Skeletal muscle cell (primary cell): Measurements from ENCODE around the gene AMD1.
"Not testable (repeated sequence)": the region's sequence is repeated elsewhere in the genome, so short reads cannot be mapped to it uniquely, and the experiment has no call there.

Source experiments
- DNase-seq: peaks from one replicate; pipeline ENCODE4 v3.0.0-alpha.2; 2010; ENCODE audit warnings: low read depth
- H3K4me3 ChIP-seq: 2 replicates; pipeline ENCODE4 v1.5.1; 2011; ENCODE audit warnings: low read depth, mild to moderate bottlenecking, control low read depth, low read length, moderate library complexity

The AMD1 gene

DNA sequence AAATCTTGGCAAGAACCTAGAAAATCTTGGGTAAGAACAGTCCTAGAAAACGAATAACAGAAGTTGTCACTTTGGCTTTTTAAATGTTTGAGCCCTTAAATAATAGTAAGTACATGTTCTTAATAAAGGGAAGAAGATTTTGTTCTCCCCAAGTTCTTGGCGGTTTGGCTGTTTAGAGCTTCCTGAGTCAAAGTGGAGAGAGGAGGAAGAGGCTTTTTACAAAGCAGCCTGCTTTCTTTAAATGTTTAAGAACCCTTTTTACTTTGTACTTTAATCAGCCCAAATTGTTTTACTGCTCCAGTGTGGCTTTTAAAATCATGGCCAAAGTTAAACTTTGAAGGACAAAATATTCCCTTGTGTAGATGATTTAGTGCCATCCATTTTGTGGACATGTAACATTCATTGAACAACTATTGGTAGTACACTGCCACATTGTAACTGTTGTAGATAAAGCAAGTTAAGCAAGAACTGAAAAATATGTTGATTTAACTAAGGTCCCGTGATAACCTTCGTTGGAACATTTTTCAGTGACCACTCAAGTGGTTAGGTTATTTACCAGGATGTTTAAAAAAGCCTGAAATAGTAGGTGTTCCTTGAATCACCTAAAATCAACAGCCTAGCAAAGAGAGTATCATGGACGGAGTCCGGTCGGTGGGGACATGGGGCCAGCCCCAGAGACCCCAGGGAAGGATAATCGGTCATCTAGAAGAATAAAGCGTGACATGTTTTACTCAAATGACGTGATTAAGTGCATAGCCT, 2.4 kb downstream of the AMD1 start:
- no peak for DNase-seq
- H3K4me3 ChIP-seq = peak overlapping the region; percentile 96

- H3K4me3 ChIP-seq = peak overlapping the region; percentile 96
Measured at GRCh38 chr6:110877569-110877968, 3.0 kb downstream of the AMD1 start.

DNA sequence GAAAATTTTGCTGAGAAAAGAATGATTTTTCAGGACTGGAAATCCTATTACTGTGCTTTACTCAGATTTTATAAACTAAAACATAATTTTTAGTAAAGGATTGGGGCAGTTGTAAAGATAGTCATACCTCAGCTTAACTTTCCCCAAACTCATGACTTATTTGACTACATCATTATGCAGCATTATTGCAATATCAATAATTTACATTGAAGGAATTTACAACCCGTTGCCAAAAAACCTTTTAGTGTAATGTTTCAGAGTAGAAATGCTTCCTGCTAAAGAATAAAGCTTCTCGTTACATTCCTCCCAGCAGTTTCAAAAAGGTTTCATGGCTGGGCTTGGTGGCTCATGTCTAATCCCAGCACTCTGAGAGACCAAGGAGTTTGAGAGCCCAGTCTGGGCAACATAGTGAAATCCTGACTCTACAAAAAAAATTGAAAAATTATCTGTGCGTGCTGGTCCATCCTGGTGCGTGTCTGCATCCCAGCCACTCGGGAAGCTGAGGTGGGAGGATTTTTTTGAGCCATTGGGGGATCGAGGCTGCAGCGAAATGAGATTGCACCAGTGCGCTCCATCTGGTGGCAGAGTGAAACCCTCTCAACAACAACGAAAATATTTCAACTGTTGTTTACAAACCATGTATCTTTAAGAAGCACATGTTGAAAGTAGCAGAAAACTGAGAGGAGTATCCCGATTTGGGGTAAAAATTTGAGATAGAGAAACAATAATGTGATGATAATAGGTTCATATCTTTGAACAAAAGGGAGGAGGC, 4.4 kb downstream of the AMD1 start:
- no peak for DNase-seq
- peak overlapping the region; percentile 1 for H3K4me3 ChIP-seq

More at GRCh38 chr6:110877569-110877968, 3.0 kb downstream of the AMD1 start:
- DNase-seq = no peak

DNA sequence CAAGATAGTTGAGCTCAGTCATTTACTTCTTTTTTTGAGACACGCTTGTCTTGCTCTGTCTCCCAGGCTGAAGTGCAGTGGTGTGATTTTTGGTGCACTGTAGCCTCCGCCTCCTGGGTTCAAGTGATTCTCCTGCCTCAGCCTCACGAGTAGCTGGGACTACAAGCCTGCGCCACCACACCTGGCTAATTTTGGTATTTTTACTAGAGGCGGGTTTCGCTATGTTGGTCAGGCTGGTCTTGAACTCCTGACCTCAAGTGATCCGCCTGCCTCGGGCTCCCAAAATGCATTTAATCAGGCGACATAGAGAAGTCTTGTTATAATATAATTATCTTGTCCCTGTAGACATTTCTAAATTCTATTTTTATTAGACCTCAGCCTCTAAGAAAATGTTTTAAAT, 6.1 kb downstream of the AMD1 start:
- H3K4me3 ChIP-seq = no peak overlapping the region

GRCh38 chr6:110881546-110882273, 7.1 kb downstream of the AMD1 start:
- H3K4me3 ChIP-seq = no peak overlapping the region
- DNase-seq = no peak

More for the DNA sequence above, 6.1 kb downstream of the AMD1 start:
- DNase-seq = no peak

DNA sequence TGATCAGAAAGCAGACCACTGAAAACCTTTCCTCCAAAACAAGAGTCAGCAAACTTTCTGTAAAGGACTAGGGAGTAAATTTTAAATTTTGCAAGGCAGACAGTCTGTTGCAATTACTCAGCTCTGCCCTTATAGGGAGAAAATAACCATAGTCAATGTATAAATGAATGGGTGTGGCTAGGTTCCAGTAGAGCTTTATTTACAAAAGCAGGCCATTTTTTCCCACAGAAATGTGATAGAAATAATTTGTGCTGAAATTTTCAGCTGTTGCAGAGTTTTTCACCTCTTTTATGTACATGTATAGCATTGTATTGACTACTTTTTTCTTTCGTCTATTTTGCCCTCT, 7.7 kb downstream of the AMD1 start:
- no peak for DNase-seq
- H3K4me3 ChIP-seq = no peak overlapping the region

GRCh38 chr6:110882824-110883554, 8.4 kb downstream of the AMD1 start:
- no peak for DNase-seq

GRCh38 chr6:110884321-110884720, 9.7 kb downstream of the AMD1 start:
- no peak overlapping the region for H3K4me3 ChIP-seq
- no peak for DNase-seq

More at GRCh38 chr6:110882824-110883554, 8.4 kb downstream of the AMD1 start:
- H3K4me3 ChIP-seq = no peak overlapping the region

GRCh38 chr6:110885526-110885925, 10.9 kb downstream of the AMD1 start:
- DNase-seq = no peak
- H3K4me3 ChIP-seq = no peak overlapping the region

GRCh38 chr6:110886555-110887167, 12.1 kb downstream of the AMD1 start:
- H3K4me3 ChIP-seq = no peak overlapping the region
- DNase-seq = no peak

DNA sequence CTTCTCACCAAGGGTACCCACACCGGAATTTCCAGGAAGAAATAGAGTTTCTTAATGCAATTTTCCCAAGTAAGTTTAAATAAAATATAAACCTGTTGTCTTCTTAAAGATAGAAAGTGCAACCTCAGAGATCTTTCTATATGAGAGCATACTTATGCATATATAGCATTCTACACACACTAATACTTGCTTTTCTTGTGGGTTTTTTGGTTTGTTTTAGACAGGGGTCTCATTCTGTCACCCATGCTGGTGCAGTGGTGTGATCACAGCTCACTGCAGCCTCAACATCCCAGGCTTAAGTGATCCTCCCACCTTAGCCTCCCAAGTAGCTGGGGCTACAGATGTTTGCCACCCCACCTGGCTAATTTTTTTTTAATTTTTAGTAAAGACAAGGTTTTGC, 15.7 kb downstream of the AMD1 start:
- no peak for DNase-seq
- no peak overlapping the region for H3K4me3 ChIP-seq

GRCh38 chr6:110895907-110896608, 21.5 kb downstream of the AMD1 start:
- H3K4me3 ChIP-seq = no peak overlapping the region
- DNase-seq = no peak

- no peak for DNase-seq
- H3K4me3 ChIP-seq = no peak overlapping the region
Measured at GRCh38 chr6:110897433-110897832, 22.8 kb downstream of the AMD1 start.

- DNase-seq = no peak
Measured at GRCh38 chr6:110898111-110898510, 23.5 kb downstream of the AMD1 start.

DNA sequence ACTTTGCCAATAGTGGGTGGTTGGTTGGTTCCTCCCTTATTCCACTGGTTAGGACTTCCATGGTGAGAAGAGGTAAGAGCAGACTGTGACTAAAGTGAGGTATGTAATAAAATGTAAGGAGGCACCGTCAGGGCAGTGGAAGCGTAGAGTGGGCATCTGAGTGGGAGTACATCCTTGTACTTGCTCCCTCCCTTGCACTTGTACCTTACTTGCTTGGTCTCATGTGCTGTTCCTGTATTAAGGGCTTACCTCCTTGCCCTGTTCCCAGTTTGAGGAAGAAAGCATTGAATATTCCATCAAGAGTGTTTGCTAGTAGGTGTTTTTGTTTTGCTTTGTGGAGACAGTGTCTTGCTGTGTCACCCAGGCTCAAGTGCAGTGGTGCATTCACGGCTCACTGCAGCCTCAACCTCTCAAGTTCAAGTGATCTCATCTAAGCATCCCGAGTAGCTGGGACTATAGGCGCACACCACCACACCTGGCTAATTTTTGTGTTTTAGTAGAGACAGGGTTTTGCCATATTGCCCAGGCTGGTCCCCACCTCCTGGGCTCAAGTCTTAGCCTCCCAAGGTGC, 25.5 kb downstream of the AMD1 start:
- no peak overlapping the region for H3K4me3 ChIP-seq
- DNase-seq = no peak

More at GRCh38 chr6:110898111-110898510, 23.5 kb downstream of the AMD1 start:
- H3K4me3 ChIP-seq = no peak overlapping the region

GRCh38 chr6:110901601-110902000, 27.0 kb downstream of the AMD1 start:
- DNase-seq = not testable (repeated sequence)

GRCh38 chr6:110902091-110902490, 27.5 kb downstream of the AMD1 start:
- H3K4me3 ChIP-seq = no peak overlapping the region
- DNase-seq = no peak

More at GRCh38 chr6:110901601-110902000, 27.0 kb downstream of the AMD1 start:
- H3K4me3 ChIP-seq = not testable (repeated sequence)

DNA sequence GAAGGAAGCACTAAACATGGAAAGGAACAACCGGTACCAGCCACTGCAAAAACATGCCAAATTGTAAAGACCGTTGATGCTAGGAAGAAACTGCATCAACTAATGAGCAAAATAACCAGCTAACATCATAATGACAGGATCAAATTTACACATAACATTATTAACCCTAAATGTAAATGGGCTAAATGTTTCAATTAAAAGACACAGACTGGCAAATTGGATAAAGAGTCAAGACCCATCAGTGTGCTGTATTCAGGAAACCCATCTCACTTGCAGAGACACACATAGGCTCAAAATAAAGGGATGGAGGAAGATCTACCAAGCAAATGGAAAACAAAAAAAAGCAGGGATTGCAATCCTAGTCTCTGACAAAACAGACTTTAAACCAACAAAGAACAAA, 31.7 kb downstream of the AMD1 start:
- DNase-seq, H3K4me3 ChIP-seq: not testable (repeated sequence)
